ENCODE measurements around the gene CGGBP1.

The CGGBP1 gene

DNA sequence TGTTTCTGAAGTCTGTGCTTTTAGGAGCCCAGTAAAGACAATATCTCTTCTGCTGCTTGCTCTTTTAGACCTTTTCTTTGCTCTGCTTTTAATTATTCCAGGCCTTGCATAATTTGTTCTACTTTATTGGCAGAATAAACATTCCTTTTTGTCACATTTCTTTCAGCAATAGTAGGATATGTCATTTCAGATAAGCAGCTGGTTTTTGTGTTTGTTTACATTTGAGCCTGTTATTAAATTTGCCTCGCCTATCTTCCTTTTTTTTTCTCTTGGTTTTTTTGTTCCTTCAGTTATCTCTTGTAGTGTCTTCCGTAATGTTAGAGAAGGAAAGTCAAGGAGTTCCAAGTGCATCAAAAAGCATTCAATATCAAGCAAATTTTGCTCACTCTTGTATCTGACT is 16.7 kb upstream of the CGGBP1 start:
- TF ChIP-seq FOXP2 (optimal IDR thresholded peaks at IDR 0.05; ENCODE audit: borderline replicate concordance, extremely low read depth, extremely low read length, insufficient read depth) (no peak), TAF1 (IDR thresholded peaks at IDR 0.05; ENCODE audit: borderline replicate concordance, insufficient read depth, low read length) (no peak), SIN3A (IDR thresholded peaks at IDR 0.05; ENCODE audit: borderline replicate concordance, insufficient read depth, low read length) (no peak), POLR2AphosphoS5 (IDR thresholded peaks at IDR 0.05; ENCODE audit: low read depth, low read length) (no peak)

DNA sequence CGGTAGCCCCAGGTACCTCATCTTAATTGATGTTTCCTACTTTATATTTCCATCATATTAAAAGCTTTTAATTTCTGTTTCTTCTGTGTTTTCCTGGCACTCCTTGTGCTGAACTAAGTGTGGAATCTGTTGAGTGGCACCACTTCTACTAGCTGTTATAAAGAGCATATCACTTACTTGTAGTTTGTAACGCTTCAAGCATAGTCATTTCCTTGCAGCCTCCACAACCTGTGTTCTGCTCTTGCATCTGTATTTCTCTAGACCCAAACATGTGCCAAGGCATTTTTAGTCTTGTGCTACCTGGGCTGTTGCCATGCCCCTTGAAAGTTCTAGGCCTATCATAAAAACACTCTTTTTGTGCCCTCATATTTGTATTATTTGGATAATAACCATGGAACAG is 16.3 kb upstream of the CGGBP1 start:
- no peak for TF ChIP-seq FOXP2 (optimal IDR thresholded peaks at IDR 0.05; ENCODE audit: borderline replicate concordance, extremely low read depth, extremely low read length, insufficient read depth)

DNA sequence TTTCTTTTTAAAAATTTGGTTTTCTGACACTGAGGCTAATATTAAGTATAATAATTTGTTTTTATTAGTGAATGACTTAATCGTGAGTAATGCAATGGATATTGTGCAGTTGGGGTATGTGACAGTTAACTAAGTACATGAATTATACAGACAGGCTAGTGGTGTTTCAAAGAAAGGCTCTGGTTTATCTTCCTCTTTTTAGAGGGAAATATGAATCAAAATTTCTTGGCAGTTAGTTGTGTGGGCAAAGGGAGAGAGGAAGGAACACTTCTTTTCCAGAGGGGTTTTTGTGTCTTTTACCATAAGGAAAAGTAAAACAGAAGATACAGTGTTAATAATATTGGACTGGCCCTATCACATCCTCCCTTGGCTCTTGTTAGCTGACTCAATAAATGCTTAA is 2.9 kb upstream of the CGGBP1 start:
- TF ChIP-seq, protein P1, sequence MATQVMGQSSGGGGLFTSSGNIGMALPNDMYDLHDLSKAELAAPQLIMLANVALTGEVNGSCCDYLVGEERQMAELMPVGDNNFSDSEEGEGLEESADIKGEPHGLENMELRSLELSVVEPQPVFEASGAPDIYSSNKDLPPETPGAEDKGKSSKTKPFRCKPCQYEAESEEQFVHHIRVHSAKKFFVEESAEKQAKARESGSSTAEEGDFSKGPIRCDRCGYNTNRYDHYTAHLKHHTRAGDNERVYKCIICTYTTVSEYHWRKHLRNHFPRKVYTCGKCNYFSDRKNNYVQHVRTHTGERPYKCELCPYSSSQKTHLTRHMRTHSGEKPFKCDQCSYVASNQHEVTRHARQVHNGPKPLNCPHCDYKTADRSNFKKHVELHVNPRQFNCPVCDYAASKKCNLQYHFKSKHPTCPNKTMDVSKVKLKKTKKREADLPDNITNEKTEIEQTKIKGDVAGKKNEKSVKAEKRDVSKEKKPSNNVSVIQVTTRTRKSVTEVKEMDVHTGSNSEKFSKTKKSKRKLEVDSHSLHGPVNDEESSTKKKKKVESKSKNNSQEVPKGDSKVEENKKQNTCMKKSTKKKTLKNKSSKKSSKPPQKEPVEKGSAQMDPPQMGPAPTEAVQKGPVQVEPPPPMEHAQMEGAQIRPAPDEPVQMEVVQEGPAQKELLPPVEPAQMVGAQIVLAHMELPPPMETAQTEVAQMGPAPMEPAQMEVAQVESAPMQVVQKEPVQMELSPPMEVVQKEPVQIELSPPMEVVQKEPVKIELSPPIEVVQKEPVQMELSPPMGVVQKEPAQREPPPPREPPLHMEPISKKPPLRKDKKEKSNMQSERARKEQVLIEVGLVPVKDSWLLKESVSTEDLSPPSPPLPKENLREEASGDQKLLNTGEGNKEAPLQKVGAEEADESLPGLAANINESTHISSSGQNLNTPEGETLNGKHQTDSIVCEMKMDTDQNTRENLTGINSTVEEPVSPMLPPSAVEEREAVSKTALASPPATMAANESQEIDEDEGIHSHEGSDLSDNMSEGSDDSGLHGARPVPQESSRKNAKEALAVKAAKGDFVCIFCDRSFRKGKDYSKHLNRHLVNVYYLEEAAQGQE (IDR thresholded peaks at IDR 0.05; ENCODE audit: insufficient read depth in 1 of 2, low read depth in 2 of 2, low read length in 2 of 2) = no peak
- TF ChIP-seq SIN3A (IDR thresholded peaks at IDR 0.05; ENCODE audit: borderline replicate concordance, insufficient read depth, low read length) (no peak), TAF1 (IDR thresholded peaks at IDR 0.05; ENCODE audit: borderline replicate concordance, insufficient read depth, low read length) (no peak), FOXP2 (optimal IDR thresholded peaks at IDR 0.05; ENCODE audit: borderline replicate concordance, extremely low read depth, extremely low read length, insufficient read depth) (no peak), POLR2AphosphoS5 (IDR thresholded peaks at IDR 0.05; ENCODE audit: low read depth, low read length) (no peak)

DNA sequence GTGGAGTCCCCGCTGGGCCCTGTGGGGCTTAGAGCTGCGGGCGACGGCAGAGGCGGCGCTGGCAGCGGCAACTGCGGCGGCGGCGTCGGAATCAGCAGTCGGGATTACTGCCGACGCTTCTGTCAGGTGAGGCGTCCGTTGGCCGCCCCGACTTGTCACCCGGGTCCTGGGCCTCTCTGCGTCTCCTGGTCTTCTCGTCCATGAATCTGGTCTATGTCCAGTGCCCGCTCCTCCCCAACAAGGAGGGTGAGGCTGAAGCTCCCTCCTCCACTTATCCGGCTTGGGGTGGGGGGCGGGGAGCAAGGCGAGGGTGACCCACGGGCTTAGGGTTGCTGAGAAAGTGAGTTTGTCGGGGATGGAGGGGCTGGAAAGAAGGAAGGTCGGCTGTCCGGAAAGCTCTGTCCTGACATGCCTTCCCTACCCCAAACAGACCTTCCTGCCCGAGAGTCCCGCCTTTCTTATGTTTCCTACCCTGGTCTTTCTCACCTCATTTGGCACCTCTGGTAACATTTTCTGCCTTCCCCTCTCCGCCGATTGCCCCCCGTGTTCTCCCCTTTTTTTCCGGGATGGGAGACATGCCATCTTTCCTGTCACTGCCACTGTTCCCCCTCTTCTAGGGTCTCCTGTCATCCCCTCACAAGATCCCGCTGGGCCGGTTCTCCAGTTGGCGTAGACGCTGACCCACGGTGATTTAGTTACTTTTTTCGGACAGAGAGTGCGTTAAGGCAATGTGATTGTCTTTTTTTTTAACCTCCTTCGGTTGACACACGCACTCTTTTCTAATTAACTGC is 770 bp upstream of the CGGBP1 start:
- TF ChIP-seq FOXP2 (optimal IDR thresholded peaks at IDR 0.05; ENCODE audit: borderline replicate concordance, extremely low read depth, extremely low read length, insufficient read depth) = no peak
- TF ChIP-seq SIN3A (IDR thresholded peaks at IDR 0.05; ENCODE audit: borderline replicate concordance, insufficient read depth, low read length) = no peak
- TF ChIP-seq TAF1 (IDR thresholded peaks at IDR 0.05; ENCODE audit: borderline replicate concordance, insufficient read depth, low read length) = no peak
- TF ChIP-seq POLR2AphosphoS5 (IDR thresholded peaks at IDR 0.05; ENCODE audit: low read depth, low read length) = no peak; the same call in 1 of the 2 replicates

DNA sequence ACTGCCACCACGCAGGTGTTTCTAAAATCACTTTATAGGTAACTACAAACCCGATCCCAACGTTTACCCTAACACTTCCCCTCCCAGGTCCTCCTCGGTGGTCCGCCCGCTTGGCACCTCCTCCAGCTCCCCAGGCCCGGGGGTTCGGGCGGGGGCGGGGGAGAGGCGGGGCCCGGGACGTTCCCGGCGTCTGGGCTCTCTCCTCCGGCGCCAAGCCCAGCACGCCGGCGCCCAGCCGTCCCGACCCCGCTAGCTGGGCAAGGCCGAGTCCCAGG is 562 bp downstream of the CGGBP1 start:
- no peak for TF ChIP-seq SIN3A (IDR thresholded peaks at IDR 0.05; ENCODE audit: borderline replicate concordance, insufficient read depth, low read length)
- no peak for TF ChIP-seq POLR2AphosphoS5 (IDR thresholded peaks at IDR 0.05; ENCODE audit: low read depth, low read length)
- TF ChIP-seq TAF1 (IDR thresholded peaks at IDR 0.05; ENCODE audit: borderline replicate concordance, insufficient read depth, low read length) = no peak
- TF ChIP-seq FOXP2 (optimal IDR thresholded peaks at IDR 0.05; ENCODE audit: borderline replicate concordance, extremely low read depth, extremely low read length, insufficient read depth) = no peak

DNA sequence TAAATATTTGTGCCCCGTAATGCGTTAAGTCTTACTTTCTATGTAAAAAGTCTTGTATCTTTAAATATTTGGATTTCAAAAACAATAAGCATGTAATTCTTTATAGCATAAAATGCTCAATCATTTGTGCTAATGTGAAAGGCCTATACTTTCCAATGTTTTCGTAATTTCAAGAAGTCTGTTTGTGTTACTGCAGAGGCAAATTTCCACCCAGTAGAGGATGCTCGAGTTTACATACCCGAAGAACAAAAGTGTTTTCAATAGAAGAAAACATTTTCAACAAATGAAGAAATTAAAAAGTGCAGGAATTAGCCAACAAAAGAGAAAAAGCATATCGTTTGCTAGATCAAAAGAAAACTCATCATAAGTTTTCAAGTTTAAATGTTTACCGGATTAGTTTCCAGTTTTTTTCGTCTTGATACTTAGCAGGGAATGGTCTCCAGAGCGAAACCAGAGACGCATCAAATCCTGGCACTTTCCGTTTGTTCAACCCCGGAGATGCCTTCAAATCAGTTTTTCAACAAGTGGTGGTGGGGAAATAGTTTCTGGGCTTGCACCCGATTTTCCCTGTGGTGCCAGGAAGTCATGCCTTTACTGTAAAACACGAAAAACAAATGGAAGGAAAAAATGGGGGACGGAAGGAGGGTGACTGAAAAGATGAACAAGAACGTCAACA is 1.0 kb downstream of the CGGBP1 start:
- TF ChIP-seq SIN3A (IDR thresholded peaks at IDR 0.05; ENCODE audit: borderline replicate concordance, insufficient read depth, low read length) = no peak
- TF ChIP-seq, protein P1 (IDR thresholded peaks at IDR 0.05; ENCODE audit: insufficient read depth in 1 of 2, low read depth in 2 of 2, low read length in 2 of 2) = no peak
- no peak for TF ChIP-seq POLR2AphosphoS5 (IDR thresholded peaks at IDR 0.05; ENCODE audit: low read depth, low read length)
- TF ChIP-seq FOXP2 (optimal IDR thresholded peaks at IDR 0.05; ENCODE audit: borderline replicate concordance, extremely low read depth, extremely low read length, insufficient read depth) = no peak
- no peak for TF ChIP-seq TAF1 (IDR thresholded peaks at IDR 0.05; ENCODE audit: borderline replicate concordance, insufficient read depth, low read length)

DNA sequence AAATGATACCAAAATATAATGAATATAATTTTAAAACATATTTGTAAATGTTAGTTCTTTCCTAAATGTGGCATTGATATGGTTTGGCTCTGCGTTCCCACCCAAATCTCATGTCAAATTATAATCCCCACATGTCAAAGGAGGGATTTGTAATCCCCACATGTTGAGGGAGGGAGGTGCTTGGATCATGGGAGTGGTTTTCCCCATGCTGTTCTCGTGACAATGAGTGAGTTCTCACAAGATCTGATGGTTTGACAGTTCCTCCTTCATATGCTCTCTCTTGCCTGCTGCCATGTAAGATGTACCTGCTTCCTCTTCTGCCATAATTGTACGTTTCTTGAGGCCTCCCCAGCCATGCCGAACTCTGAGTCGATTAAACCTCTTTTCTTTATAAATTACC is 12.0 kb downstream of the CGGBP1 start:
- no peak for TF ChIP-seq SIN3A (IDR thresholded peaks at IDR 0.05; ENCODE audit: borderline replicate concordance, insufficient read depth, low read length)
- TF ChIP-seq, protein P1 (IDR thresholded peaks at IDR 0.05; ENCODE audit: insufficient read depth in 1 of 2, low read depth in 2 of 2, low read length in 2 of 2) = no peak
- TF ChIP-seq TAF1 (IDR thresholded peaks at IDR 0.05; ENCODE audit: borderline replicate concordance, insufficient read depth, low read length) = no peak
